ENCODE data around the gene UPK3BL1.
"Not testable (repeated sequence)": the region's sequence is repeated elsewhere in the genome, so short reads cannot be mapped to it uniquely, and the experiment has no call there.

Gene UPK3BL1

DNA sequence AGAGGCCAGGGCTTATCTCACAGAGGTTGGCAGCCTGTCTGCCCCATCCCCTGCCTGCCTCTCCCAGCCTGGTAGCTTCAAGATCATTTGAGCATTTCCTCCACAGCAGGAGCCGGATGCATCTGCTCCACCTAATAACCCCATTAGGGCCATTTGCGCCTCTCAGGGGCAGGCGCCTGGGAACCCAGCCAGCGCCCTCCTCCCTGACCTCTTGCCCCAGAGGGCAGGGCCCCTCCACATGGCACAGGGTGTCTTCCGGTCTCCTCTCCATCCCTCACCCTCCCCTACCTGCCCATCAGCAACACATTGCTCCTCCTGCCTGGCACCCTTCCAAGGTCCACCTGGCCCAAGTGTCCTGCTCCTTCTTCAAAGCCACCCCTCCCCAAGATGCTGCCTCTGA, 7.2 kb downstream of the UPK3BL1 start:
- not testable (repeated sequence) for H3K4me3 ChIP-seq (ENCODE audit: low read length); DNase-seq (ENCODE audit: low read depth, low spot score)

DNA sequence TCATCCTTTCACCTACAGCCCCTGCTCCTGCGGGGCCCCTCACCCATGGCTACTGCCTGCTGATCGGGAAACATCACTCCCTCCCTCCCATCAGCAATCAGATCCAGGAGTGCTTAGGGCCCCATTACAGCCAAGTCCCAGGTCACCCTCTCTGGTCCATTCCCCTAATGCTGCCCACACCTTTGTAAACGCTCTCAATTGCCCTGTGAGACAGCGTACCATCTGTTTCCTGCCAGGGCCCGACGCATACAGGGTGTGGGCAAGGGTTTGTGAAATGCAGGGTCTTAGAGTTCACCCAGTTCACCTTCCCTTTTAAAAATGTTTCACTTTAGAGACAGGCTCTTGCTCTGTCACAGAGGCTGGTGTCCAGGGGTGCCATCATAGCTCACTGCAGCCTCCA, 8.3 kb downstream of the UPK3BL1 start:
- not testable (repeated sequence) for DNase-seq (ENCODE audit: low read depth, low spot score); H3K4me3 ChIP-seq (ENCODE audit: low read length)

DNA sequence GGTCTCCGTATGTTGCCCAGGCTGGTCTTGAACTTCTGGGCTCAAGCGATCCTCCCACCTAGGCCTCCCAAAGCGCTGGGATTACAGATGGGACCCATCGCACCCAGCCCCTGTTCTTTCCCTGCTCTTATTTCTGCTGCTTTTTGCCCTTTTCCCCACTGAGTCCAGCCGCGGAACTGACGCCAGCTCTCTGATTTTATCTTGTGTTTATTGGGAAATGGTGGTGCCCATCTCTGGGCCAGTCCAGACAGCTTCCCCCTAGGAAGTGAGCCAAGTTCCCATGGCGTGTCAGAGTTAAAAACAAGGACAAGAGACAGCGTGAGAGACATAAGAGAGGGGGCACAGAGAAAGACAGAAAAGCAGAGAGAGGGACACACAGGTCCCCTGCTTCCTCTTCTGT, 12.0 kb downstream of the UPK3BL1 start:
- DNase-seq (ENCODE audit: low read depth, low spot score); H3K4me3 ChIP-seq (ENCODE audit: low read length): not testable (repeated sequence)

DNA sequence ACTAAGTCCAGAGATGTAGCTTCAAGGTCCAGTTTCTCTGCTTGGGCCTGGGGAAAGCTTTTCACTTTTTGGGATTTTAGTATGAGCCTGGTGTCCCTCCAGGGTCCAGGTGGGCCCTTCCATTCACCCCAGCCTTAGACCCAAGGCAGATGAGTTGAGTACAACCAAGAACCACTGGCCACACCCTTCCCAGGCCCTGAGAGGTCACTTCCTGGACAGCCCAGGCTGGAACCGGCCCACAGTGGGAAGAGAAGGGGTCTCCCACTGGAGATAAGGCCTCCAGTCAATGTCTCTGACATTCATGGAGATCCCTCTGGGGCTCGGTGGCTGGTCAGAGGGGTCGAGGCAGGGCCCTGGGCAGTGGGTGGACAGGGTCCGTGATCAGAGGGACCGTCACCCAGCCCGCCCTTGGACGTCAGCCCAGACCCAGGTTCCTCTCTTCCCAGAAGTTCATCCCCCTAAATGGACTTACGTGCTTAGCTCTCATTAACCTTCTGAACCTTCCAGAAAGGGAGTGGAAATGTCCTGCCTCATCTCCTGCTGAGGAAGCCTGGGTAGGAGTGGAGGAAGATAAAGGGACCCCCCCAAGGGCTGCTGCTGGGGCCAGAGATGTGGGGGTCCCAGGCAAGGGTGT, 15.2 kb downstream of the UPK3BL1 start:
- H3K4me3 ChIP-seq (ENCODE audit: low read length); DNase-seq (ENCODE audit: low read depth, low spot score): not testable (repeated sequence)

DNA sequence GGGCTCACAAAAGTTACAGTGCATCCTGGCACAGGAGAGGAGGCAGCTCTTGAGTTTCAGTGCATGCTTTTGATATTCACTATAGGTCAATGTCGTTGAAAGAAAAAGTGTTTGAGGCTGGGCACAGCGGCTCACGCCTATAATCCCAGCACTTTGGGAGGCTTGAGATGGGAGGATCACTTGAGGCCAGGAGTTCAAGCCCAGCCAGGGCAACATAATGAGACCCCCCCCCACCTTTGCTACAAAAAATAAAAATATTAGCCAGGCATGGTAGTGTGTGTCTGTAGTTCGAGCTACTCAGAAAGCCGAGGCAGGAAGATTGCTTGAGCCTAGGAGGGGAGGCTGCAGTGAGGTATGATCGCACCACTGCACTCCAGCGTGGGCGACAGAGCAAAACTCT, 24.5 kb downstream of the UPK3BL1 start:
- not testable (repeated sequence) for DNase-seq (ENCODE audit: low read depth, low spot score); H3K4me3 ChIP-seq (ENCODE audit: low read length)

DNA sequence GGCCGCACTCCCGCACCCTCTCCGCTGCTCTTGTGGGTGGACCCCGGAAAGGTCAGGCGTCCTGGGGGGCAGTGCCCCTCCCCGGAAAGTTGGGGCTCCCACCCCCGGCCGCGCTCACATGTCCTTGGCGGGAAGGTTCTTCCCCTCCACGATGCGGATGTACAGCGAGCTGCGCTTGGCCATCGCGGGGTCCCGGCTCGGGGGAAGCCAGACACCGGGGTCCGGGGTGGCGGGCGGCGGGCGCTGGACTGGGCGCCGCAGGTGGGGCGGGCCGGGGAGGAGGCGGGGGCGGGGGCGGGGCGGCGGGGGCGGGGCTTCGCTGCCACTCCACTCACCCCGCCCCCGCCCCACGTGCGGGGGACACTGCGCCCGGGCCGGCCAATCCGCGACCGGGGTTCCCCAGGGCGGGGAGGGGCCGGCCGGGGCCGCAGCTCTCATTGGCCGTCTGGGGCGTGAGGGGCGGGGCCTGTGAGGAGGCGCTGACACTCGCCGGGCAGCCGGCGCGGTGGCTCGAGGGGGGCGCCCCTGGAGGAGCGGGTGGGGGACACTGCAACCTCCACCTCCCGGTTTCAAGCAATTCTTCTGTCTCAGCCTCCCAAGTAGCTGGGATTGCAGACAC, 26.0 kb downstream of the UPK3BL1 start, which contains the start of gene RASA4:
RASA4 (minus strand) TSS at position 250 of the 619 bp plus-strand sequence; CDS start at position 183, 67 bp downstream.
- not testable (repeated sequence) for DNase-seq (ENCODE audit: low read depth, low spot score)
- peak within 1 kb of the TSS; percentile 33; the same call in 1 of the 2 replicates for H3K4me3 ChIP-seq (ENCODE audit: low read length)

DNA sequence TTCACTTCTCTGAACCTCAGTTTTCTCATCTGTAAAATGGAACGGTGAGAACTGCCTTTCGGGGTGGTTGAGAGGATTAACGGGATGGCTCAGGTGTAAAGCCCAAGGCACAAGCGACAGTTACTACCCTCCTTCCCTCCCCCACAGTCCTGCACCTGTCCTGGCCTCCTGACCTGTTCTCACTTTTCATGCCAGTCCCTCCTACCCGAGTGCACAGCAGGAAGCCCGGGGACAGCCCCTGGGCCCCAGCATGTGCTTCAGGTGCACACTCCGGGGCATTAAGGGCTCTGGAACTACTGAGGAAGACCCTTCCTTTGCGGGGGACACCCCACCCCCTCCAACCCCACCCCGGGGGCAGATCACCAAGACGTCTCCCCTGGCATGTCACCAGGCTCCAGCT, 26.7 kb downstream of the UPK3BL1 start:
- not testable (repeated sequence) for H3K4me3 ChIP-seq (ENCODE audit: low read length); DNase-seq (ENCODE audit: low read depth, low spot score)

DNA sequence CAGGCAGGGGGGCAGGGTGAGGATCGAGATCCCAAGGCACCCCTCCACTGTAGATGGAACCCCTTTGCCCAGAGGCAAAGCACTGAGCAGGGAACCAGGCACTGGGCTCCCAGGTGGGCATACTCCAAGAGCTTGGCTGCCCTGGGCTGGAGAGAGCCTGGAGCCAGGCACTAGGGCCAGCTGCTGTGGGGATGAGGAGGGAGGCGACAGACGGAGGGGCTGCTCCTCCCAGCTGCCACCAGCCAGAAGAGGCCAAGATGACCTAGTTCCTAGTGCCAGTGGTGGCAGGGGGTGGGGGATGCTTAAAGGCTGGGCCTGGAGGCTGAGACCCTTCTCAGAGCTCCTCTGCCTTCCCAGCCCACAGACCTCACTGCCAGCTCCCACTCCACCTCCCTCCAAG, 27.7 kb downstream of the UPK3BL1 start:
- H3K4me3 ChIP-seq (ENCODE audit: low read length); DNase-seq (ENCODE audit: low read depth, low spot score): not testable (repeated sequence)

DNA sequence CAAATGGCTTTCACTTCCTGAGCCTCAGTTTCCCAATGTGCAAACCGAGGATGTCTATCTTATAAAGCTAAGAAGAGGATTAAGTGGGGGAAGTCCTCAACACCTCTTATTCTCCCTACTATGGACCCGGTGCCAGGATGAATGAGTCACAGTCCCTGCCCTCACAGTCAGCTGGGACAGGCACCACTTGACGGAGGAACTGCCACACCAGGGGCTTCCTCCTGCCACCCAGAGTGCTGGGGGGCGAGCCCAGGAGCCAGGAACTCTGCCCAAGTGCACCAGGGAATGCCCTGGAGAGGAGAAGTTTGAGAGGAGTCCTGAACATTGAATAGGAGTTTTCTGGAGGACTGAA, 28.3 kb downstream of the UPK3BL1 start:
- not testable (repeated sequence) for H3K4me3 ChIP-seq (ENCODE audit: low read length); DNase-seq (ENCODE audit: low read depth, low spot score)

DNA sequence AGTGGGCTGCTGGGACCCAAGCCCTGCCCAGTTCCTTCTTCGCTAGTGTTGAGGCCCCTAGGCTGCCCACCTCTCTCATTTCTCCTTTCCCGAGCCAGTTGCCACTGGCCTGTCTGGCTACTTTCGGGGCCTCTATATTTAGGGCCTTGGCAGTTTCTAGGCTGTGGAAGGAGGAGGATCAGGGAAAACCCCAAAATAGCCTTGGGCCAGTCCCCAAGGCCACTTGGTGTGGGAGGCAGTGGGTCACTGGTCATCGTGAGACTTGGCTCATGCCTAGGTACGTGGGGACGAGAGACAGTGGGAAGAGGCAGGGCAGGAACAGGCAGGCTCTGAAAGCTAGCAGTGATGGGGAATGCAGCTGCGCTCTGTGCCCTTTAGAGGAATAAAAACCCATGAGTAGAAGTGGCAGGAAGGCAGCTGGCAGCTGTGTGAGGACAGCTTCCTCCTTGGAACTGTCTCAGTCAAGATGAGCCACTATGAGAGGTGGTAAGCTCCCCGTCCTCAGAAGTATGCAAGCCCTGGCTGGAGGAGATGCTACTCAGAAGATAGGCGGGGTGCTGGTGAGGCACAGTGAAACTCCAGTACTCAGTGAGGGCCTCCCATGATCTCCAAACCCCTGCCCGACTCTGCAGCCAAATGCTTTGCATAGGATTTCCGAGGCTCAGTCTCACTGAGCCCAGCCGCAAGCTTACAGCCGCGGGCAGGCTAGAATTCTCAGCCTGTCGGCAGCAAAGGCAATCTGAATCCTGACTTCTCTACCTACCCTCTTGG, 28.8 kb downstream of the UPK3BL1 start:
- H3K4me3 ChIP-seq (ENCODE audit: low read length), result not testable (repeated sequence)

DNA sequence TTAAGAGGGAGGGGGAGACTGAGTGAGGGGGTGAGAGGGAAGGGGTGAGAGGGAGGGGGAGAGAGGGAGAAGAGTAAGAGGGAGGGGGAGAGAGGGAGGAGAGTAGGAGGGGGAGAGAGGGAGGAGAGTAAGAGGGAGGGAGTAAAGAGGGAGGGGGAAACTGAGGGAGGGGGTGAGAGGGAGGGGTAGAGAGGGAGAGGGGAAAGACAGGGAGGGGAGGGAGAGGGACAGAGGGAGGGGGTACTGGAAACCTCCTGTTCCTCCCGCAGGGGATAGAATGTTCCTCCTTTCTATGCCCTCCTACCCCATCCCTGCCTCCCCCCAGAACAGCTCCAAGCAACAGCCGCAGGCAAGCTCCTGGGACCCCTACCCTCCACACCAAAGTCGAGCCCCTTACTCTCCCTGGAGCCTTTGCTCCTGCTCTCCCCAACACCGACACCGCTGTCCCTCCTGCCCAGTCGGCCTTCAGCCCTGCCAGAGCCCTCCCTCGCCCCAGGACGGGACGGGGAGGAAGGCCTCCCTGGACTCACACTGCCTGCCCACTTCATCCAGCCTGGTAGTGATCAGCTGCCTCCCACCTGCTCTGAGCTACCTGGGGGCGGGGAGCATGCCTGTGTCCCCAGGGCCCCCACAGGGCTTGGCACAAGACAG, 30.8 kb downstream of the UPK3BL1 start:
- H3K4me3 ChIP-seq (ENCODE audit: low read length); DNase-seq (ENCODE audit: low read depth, low spot score): not testable (repeated sequence)

More for the DNA sequence above, 28.8 kb downstream of the UPK3BL1 start:
- not testable (repeated sequence) for DNase-seq (ENCODE audit: low read depth, low spot score)

DNA sequence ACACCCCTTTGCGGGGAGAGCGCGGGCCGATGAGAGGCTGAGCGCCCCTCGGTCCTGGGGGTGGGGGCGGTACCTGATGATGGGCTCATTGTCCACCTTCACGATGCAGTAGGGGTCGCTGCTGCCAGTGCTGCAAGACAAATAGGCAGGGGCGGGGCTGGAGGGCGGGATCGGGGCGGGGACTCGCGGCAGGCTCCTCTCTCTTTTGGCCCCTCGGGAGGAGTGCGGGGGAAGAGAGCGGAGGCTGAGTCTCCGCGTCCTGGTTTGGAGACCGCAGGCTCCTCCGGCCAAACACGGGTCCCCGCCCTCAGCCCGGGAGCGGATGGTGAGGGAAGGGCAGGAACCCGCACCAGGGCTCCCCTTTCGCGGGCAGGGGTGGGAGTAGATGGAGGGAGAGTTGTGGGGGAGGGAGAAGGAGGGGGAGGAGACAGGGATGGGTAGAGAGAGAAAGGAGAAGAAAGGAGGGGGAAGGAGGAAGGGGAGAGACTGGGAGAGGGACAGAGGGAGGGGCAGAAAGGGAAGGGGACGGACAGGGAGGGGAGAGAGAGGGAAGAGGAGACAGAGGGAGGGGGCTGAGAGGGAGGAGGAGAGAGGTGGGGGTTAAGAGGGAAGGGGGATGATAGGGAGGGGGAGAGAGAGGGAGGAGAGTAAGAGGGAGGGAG, 31.4 kb downstream of the UPK3BL1 start:
- not testable (repeated sequence) for DNase-seq (ENCODE audit: low read depth, low spot score)

DNA sequence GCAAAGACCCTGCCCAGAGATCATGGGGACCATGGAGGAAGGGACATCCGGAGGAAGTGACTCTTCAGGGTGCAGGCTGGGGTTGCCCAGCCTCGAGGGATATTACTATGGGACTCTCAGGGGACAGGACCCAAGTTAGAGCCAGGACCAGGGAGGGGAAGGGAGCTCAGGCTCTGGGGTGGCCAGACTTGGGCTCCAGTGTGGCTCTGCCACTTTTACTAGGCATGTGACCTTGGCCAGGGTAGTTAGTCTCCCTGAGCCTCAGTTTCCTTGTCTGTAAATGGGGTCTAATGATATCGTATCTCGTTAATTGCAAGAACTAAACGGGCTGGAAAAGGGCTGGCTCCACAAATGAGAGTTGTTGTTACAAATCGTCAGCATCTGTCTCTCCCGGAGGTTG, 32.1 kb downstream of the UPK3BL1 start:
- not testable (repeated sequence) for DNase-seq (ENCODE audit: low read depth, low spot score); H3K4me3 ChIP-seq (ENCODE audit: low read length)

More for the DNA sequence above, 31.4 kb downstream of the UPK3BL1 start:
- not testable (repeated sequence) for H3K4me3 ChIP-seq (ENCODE audit: low read length)

DNA sequence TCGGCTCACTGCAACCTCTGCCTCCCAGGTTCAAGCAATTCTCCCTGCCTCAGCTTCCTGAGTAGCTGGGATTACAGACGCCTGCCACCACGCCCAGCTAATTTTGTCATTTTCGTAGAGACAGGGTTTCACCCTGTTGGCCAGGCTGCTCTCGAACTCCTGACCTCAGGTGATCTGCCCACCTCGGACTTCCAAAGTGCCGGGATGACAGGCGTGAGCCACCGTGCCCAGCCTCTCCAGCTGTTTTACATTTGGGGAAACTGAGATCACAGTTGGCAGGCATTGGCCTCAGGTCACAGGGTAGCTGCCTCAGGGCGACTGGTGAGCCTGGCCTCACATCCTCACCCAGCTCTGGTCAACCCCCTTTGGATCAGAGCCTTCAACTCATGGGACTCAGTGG, 32.9 kb downstream of the UPK3BL1 start:
- not testable (repeated sequence) for DNase-seq (ENCODE audit: low read depth, low spot score); H3K4me3 ChIP-seq (ENCODE audit: low read length)

DNA sequence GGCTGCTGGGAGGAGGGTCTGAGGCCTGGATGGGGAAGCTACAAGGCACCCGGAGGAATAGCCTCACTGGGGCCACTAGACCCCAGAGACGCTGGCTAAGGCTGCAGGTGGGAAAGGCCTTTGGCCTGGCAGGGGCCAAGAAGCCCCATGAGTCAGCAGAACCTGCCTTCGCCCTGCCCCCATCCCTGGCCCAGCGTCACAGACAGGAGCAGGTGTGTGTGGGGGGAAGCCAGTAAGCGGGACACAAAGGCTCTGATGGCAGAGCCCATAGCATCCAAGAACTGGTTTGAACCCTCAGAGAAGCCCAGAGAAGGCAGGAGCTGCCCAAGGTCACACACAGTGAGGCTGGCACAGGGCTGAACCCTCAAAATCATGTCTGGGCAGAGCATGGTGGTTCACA, 35.7 kb downstream of the UPK3BL1 start:
- DNase-seq (ENCODE audit: low read depth, low spot score); H3K4me3 ChIP-seq (ENCODE audit: low read length): not testable (repeated sequence)

DNA sequence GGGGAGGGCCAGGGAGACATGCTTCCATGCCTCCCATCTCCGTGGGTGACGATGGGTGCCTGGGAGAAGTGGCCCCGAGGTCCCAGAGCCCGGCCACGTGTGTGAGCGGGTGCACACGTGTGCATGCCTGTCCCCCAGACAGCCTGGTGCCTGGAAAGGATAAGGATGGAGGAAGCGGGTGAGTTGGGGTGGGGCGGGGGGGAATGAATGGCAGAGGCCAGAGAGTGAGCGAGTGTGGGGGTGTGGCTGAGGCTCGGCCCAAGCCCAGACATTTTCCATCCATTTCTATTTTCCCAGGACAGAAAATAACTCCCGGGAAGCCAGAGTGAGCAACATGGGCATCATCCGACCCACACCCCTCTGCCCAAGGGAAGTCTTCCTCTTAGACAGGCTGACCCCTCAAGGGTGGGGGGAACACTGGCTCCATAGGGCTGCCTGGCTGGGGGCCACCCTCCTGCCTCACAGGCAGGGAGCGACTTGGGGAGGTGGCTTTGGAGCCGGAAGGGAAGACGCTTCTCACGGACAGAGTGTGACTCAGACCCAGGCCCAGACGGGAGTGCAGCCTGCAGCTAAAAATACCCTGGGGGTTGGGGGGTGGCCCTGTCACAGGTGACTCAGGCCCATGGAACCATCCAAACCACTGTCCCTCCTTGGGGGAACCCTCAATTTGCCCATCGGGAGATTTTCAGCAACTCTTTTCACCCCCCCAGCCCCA, 38.0 kb downstream of the UPK3BL1 start:
- not testable (repeated sequence) for DNase-seq (ENCODE audit: low read depth, low spot score); H3K4me3 ChIP-seq (ENCODE audit: low read length)

DNA sequence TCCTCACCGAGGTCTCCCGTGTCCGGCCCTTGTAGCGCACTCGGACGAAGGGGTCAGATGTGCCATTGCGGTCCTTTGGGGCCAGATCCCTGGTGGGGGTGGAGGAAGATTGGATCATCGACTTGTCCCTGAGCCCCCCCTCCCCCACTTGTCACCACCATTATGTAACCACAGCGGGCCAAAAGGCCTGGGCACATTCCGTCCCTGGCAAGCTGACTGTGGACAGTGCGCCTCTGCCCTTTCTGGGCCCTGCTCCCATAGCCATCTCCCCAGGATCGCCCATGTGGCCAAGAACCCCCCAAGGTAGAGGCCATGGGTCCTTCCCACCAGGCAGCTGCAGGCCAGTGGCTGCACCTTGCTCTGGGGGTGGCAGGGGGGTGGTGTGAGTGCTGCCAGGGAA, 40.3 kb downstream of the UPK3BL1 start:
- DNase-seq (ENCODE audit: low read depth, low spot score), result not testable (repeated sequence)

DNA sequence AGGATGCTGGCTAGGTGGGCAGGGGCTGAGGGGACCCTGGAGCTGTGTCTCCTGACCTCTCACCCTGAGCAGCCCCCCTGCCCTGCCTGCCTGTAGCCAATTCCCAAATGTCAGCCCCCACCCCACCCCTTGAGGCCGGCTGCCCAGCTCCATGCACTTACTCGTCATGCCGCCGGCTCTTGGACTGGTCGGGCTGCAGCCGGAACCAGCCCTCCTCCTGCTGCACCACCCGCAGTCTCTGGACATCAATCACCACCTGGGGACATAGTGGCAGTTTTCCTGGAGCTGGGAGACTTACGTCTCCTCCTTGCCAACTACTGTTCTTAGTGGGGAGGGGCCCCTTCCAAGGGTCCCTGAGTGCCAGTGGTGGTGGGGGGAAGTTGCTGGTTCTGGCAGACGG, 42.9 kb downstream of the UPK3BL1 start:
- H3K4me3 ChIP-seq (ENCODE audit: low read length); DNase-seq (ENCODE audit: low read depth, low spot score): not testable (repeated sequence)

More for the DNA sequence above, 40.3 kb downstream of the UPK3BL1 start:
- H3K4me3 ChIP-seq (ENCODE audit: low read length), result not testable (repeated sequence)
